ENCODE data around the gene PFN2.

Gene PFN2

GRCh38 chr3:149971403-149972075 lies 844 bp upstream of the PFN2 start:
- Histone ChIP-seq H3K27me3 (no peaks in the 10 kb centered on the region), H3K9me3 (no peaks in the 10 kb centered on the region), H3K4me3 (peak overlapping the region; percentile 93 to 94), H3K4me1 (peaks cover 0 to 42% (median 8%) of the 10 kb centered on the region in 4 donors), H3K36me3 (no peaks in the 10 kb centered on the region), H3K27ac (peak overlapping the region; percentile 97)
- peak; percentile 61 to 83 for DNase-seq
- intact Hi-C loops (cut with DNase I; ENCODE audit: low total_unique reads), result loop anchor here (5.0 kb wide), 1 partner anchor 401 kb away; no protein-coding TSS in a partner anchor
- TF ChIP-seq CTCF (IDR thresholded peaks at IDR 0.05), result peak in 1 of 2 experiments; percentile 1

GRCh38 chr3:149969940-149970715 lies 567 bp downstream of the PFN2 start:
- H3K4me3 ChIP-seq, result peak overlapping the region; percentile 93 to 94
- H3K27me3 ChIP-seq, result no peaks in the 10 kb centered on the region
- TF ChIP-seq CTCF (IDR thresholded peaks at IDR 0.05), result no peak
- H3K4me1 ChIP-seq, result peaks cover 0 to 48% (median 18%) of the 10 kb centered on the region in 4 donors
- no peaks in the 10 kb centered on the region for H3K9me3 ChIP-seq
- intact Hi-C loops (cut with DNase I; ENCODE audit: low total_unique reads), result loop anchor here (2.0 to 5.0 kb wide), 2 partner anchors 249 to 402 kb away; no protein-coding TSS in a partner anchor
- peak overlapping the region; percentile 97 for H3K27ac ChIP-seq
- H3K36me3 ChIP-seq, result peaks cover 0 to 10% (median 8%) of the 10 kb centered on the region in 3 donors
- peak; percentile 68 to 89 for DNase-seq

GRCh38 chr3:149969110-149969939 lies 1.4 kb downstream of the PFN2 start:
- H3K9me3 ChIP-seq, result no peaks in the 10 kb centered on the region
- H3K4me3 ChIP-seq, result peak overlapping the region; percentile 93 to 94
- peaks cover 0 to 56% (median 20%) of the 10 kb centered on the region in 4 donors for H3K4me1 ChIP-seq
- H3K27me3 ChIP-seq, result no peaks in the 10 kb centered on the region
- peak overlapping the region; percentile 97 for H3K27ac ChIP-seq
- intact Hi-C loops (cut with DNase I; ENCODE audit: low total_unique reads), result loop anchor here (2.0 kb wide), 1 partner anchor 249 kb away; no protein-coding TSS in a partner anchor
- DNase-seq, result peak; percentile 51 to 76
- peak in 1 of 2 experiments; percentile 9 for TF ChIP-seq CTCF (IDR thresholded peaks at IDR 0.05)
- peaks cover 0 to 10% (median 9%) of the 10 kb centered on the region in 3 donors for H3K36me3 ChIP-seq

- H3K4me1 ChIP-seq, result peaks cover 0 to 64% (median 26%) of the 10 kb centered on the region in 4 donors
- H3K36me3 ChIP-seq, result peaks cover 0 to 10% (median 9%) of the 10 kb centered on the region in 3 donors
- no peak for TF ChIP-seq CTCF (IDR thresholded peaks at IDR 0.05)
- no peaks in the 10 kb centered on the region for H3K9me3 ChIP-seq
- H3K27me3 ChIP-seq, result no peaks in the 10 kb centered on the region
- no peak for DNase-seq
- H3K27ac ChIP-seq, result peak overlapping the region in 1 of 2 donors; percentile 97
- H3K4me3 ChIP-seq, result peak overlapping the region; percentile 93 to 94
- intact Hi-C loops (cut with DNase I; ENCODE audit: low total_unique reads), result loop anchor here (2.0 kb wide), 1 partner anchor 251 kb away; no protein-coding TSS in a partner anchor
These were observed 2.5 kb downstream of the PFN2 start for GRCh38 chr3:149968216-149968615.

All from tibial artery (tissue), 4 donors.